Keratinocyte (primary cell): ENCODE measurements around the gene PRPF6.

Experiments used
- CTCF ChIP-seq, 3 experiments: IDR thresholded peaks in 1 of 3; conservative IDR thresholded peaks in 1 of 3; optimal IDR thresholded peaks in 1 of 3; 2 replicates in 2 of 3; 3 replicates in 1 of 3; pipeline versions ENCODE3 to v1.5.1; 2011; ENCODE audit warnings: low read length in 3 of 3, mild to moderate bottlenecking in 3 of 3, moderate library complexity in 2 of 3, control low read depth in 1 of 3, inconsistent platforms in 1 of 3; ENCODE audit not compliant: insufficient read depth in 2 of 3; ENCODE audit errors: extremely low read depth in 1 of 3
- EZH2 ChIP-seq: IDR thresholded peaks from one replicate; pipeline ENCODE4 v1.6.1; 2012; ENCODE audit warnings: inconsistent platforms, mild to moderate bottlenecking, low read length, moderate library complexity

DNA sequence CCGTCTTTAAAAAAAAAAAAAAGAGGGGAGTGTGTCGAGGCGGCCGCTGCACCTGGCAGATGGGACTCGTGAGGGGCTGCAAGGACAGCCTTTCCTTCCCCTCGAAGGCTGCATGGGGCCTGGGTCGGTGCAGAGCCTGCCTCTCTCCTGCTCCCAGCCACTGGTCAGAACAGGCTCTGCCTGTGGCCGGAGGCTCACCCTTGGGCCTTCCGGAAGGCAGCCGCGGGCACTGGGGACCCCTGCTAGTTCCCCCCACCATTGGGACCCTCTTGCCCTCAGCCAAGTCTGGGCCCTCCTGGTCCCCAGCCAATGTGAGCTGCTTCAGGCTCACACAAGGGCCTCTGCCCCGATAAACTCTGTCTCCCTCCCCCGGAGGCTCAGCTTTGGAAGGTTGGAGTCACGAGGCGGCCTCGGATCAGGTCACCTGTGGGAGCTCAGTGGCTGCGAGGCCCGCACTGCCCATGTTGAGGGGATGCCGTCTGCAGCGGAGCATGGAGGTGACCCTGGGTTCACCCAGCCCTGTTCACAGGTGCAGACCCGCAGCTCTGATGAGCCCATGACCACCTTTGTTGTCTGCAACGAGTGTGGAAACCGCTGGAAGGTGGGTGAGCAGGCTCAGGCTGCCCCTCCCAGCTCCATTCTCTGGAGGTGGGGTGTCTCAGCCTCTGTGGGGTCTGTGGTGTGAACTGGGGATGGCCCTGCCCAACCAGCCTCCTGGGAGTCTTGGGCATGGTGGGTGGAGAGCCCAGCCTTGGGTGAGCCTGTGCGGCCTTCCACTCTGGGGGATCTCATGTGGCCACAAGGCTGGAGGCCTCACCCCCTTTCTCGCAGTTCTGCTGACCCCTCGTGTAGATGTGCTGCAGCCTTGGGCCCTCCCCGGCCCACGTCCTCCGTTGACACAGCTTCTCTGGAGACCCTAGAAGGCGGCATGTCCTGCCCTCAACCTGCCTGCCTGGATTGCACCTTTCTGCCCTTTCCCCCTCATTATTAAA is 90.7 kb downstream of the PRPF6 start:
- TF ChIP-seq CTCF (optimal IDR thresholded peaks at IDR 0.05 in 1 of 3, IDR thresholded peaks at IDR 0.05 in 1 of 3, conservative IDR thresholded peaks at IDR 0.05 in 1 of 3; ENCODE audit: extremely low read depth in 1 of 3, insufficient read depth in 2 of 3, low read length in 3 of 3) (no peak), EZH2 (no peak)
